Dedifferentiated amniotic fluid mesenchymal stem cell (primary cell): ENCODE data around the gene SCO1.
A peak's percentile ranks its signal among the peaks of the same experiment; 100 is the strongest.
"Not testable (repeated sequence)": the region's sequence is repeated elsewhere in the genome, so short reads cannot be mapped to it uniquely, and the experiment has no call there.

Experiments
- DNase-seq: peaks from one replicate; pipeline ENCODE4 v3.0.0-alpha.2; 2016; ENCODE audit errors: extremely low spot score

SCO1 gene

DNA sequence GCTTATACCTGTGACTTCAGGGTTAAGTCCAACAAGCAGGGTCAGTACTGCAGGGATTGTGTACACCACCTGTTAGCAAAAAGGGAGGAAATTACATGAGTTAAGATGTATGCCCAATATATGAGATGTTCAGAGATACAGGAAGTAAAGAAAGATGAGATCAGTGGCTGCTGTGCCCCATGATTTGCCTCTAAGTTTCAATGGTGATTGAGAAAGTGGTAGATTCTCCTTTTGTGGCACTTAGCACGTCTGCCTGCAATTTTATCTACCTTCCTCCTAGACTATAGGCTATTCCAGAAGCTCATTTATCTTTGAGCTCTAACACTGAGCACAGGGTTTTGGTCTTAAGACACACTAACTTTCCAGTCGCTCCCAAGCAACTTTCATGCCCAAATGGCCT, 28.9 kb upstream of the SCO1 start:
- DNase-seq, result no peak

DNA sequence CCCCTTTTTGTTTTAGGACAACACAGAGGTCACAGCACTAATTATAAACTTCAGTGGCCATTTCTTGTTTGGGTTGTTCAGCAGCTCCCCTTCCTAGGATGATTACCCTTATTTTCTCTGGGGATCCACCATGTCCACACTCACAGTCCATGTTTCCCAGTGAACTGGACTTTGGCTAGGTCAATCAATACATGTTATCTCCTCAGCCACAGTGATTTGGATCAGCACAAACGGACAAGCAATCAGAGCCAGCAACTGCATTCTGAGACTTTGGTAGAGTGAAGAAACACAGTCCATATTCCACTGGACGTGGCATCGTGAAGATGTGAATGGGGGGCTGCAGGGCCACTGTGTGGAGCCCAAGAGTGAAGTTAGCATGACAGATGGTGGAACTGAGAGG, 27.9 kb upstream of the SCO1 start:
- DNase-seq, result no peak

DNA sequence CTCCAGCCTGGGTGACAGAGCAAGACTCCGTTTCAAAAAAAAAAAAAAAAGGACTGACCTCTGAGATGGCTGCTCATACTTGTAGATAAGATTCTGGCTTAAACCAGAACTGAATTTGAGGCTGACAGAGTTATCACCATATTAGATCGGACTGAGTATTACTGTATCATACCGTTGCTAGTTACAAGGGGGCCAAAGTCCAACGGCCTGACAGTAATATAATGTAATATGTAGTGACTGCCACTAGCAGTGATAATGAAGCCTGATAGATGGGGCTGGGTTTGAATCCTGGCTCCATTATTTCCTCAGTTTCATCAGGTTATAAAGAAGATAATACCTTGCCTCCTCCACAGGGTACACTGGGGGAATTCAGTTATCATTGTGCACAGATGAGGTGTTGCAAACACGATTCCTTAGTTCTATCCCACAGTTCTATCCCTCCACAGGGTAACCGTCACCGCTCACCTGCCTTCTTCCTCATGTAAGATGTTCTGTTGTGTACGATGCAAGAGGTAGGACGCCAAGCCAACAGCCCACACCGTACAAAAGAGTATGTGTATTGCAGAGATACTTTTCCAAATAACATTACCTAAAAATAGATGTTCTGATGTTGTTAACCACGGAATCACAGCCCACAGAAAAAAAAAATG, 27.3 kb upstream of the SCO1 start:
- no peak for DNase-seq

DNA sequence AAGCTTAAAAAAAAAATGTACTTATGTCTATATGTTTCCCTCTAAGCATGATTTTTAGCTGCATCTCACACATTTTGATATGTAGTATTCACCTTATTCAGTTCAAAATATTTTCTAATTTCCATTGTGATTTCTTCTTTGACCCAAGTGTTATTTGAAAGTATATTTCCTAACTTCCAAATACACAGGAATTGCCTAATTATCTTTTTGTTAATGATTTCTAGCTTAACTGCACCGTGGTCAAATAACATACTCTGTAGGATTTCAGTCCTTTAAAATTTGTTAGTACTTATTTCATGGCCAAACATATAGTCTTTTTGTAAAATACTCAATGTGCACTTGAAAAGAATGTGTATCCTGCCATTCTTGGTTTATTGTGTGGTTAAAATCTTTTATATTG, 21.2 kb upstream of the SCO1 start:
- no peak for DNase-seq

DNA sequence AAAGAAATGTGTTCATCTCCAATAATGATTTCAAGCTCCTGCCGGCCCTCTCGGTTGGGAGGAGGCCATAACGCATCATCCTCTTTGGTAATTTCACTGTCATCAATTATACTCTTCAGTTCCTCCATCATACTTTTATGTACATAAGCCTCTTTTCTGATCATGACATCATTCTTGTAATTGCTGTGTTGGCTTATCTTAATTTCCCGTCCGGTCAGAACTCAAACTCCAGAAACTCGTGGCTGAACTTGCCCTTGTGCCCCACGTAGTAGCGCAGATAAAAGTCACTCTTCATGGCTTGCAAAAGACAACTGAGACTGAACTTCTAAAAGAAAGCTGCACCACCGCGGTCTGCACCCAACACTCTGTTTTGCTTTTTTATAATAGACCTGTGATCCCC, 18.9 kb upstream of the SCO1 start:
- DNase-seq, result no peak

DNA sequence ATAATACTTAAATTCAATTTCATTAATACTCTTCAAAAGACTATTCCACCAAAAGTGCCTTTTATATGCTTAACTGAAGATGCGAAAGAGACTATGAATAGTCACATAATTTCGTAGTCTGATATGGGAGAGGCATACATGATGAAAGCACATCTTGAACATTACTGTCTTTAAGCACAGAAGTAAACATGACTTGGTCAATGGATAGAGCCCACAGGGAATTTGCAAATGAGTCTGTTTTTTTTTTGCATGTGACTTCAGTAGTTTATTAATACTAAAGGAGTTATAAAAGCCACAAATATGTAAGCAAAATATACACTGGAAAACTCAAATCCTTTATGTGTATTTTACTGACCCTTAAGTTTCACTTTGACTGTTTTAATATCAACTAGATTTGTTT, 16.0 kb upstream of the SCO1 start:
- no peak for DNase-seq

DNA sequence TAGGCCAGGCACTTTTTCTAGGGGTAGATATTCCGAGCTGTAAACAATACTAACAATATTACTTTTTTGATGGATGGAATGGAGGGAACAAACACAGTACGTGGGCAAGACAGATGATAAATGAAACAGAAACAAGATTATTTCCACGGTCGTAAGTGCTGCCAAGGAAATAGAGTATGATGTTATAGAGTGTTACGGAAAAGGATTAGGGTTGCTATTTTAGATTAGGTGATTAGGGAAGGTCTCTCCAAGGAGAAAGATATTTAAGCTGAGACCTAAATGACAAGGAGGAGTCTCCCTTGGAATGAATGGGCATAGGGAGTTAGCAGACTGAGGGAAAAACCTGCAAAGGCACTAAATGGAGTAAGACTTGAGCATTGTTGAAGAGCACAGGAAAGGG, 8.4 kb upstream of the SCO1 start:
- DNase-seq, result no peak

DNA sequence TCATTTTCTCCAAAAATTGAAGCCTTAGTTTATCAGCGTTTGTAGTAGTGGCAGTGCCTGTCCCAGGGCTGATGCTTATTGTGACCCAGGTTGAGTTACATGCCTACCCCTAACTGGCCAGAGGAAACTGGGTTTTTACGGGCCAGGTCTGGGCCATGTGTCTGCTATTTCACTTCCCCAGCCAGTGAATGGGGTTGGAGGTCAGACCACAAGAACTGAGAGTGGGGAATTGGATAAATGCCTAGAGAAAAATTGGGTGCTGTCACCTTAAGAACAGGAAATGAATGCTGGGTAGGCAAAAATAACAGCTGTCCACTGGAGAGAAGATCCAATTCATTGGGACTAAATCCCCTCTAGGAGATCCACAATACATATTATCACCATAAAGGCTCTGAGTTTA, 5.2 kb upstream of the SCO1 start:
- DNase-seq, result no peak

DNA sequence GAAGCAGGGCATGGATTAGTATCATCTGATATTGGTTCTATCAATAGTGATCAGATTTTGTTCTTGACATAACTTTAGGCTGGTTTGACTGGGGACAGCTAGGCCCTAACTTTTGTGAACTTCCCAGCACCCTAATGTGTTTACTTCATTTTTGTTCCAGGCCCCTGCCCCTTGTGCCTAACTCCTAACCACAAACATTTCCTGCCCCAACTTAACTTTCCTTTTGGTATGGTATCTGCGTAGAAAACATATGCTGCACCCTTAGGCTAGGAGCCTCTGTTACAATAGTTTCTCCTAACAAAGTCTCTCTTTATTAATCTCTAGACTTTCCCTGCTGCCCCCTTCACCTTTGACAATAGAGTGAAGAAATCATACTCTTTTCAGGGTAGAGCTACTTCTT, 2.5 kb upstream of the SCO1 start:
- DNase-seq, result no peak

DNA sequence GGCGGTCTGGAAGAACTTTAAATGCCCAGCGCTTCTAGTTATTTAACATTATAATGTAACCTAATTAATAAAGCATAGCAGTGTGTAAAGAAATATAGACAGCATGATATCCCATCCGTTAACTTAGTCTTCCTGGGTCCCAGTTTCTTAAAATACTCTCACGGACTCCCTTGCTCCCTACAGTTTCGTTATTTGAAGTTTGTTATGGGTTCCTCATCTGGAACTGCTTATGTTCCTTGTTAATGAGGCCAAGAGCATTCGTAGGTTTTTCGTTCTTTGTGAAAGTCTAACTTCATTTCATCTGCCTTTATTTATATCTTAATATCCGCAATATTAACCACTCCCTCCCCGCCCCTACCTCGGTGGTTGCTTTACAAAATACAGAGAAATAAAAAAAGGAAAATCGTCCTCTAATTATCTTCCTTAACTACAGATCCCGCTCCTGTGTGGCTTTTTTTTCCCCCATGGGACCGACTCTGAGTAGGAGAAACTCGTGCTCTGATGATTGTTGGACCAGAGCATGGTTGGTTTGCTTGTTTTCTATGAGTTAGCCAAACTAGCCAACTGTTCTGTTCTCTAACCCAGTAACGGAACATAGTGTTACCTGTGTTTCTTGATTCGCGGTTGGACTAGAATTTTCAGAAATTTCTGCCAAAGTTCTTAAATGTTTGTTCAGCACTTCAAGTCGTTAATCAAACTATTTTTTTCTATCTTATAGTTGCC, 924 bp upstream of the SCO1 start:
- no peak for DNase-seq

DNA sequence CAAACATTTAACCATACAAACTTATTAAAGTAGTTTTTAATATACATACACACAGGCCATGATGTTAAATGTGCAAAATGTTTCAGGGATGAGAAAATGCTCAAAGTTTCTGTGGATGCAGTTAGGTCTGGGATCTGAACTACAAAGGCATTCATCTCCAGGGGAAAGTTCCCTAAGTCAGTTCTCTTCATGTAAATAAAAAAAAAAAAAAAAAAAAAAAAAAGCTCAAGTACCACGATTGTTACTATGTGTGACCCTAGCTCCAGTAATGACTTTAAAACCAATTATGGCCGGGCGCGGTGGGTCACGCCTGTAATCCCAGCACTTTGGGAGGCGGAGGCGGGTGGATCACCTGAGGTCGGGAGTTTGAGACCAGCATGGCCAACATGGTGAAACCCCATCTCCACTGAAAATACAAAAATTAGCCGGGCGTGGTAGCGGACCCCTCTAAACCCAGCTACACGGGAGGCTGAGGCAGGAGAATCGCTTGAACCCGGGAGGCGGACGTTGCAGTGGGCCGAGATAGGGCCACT, 1.4 kb downstream of the SCO1 start:
- DNase-seq, result not testable (repeated sequence)

DNA sequence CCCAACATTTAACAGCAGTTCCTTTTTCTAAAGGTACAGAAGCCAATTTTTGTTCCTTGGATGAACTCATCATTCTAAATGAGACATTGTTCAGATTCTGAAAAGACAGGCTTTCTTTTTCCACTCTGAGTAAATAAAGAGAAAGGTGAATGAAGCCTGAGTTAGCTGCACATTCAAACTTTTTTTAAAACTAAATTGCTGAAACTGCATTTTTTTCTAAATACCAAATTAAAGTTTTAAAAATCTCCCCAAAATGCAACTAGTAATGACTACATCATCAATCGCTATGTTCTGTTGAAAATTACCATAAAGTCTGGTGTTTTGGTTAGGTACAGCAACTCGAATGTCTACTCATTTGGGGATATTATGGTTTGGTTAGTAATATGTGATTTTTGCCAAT, 9.8 kb downstream of the SCO1 start:
- DNase-seq, result no peak

DNA sequence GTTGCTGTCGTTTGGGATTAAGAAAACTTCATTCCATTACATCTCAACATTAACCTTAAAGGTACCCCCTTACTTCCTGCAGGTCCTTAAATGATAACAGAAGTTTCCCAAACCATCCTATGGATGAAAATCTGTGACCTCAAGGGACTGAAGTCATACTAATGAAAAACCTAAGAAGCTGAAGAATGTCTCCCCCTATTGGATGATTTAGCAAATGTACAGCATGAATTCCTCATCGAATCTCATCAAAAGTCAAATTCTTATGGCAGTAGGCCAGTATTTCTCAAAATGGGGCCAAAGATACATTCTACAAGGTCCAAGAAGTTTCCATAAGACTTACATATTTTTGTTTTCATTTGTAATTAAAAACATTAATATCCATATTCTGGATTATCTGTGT, 13.5 kb downstream of the SCO1 start:
- no peak for DNase-seq

DNA sequence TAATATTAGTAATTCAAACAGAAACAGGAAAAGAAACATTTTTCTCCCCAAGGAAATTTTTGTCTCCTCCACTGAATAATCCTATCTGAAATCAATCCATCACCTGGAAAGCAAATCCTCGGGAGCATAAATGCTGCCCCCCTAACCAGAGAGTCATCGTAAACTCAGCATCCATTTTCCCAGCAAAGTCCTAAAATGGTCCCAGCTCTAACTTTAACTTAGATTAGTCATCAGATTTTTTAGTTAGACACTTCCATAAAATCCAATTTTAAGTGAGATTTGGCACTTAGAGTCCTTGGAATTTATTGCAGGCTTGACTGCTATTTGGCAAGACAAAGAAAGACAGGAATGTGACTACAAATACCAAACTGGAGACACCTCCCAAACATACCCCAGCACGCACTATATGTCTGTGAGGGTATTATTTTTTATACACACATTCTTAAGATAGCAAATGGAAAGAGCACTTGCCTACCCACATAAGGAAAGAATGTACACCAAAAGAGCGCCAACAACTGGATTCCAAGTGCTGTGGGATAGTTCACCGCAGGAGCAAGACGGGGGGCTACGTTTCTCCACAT, 15.4 kb downstream of the SCO1 start:
- peak; percentile 75 for DNase-seq

DNA sequence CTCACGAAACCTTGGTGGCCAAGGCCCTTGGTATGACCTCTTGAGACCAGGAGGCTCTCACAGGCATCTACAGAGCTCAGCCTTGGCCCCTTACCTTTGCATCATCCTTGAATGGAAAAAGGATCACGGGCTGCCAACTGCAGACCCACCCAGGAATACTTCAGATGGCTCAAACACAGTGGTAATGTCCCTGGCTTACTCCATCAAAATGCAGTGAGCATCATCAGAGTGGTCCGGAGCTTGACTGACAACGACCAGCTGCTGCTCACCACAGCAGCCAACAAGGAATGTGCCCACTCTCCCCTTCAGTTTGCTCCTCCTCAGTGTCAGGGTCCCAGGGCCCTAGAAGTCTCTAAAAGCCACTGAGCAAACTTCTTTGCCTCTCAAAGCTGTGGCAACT, 22.6 kb downstream of the SCO1 start:
- DNase-seq, result no peak

DNA sequence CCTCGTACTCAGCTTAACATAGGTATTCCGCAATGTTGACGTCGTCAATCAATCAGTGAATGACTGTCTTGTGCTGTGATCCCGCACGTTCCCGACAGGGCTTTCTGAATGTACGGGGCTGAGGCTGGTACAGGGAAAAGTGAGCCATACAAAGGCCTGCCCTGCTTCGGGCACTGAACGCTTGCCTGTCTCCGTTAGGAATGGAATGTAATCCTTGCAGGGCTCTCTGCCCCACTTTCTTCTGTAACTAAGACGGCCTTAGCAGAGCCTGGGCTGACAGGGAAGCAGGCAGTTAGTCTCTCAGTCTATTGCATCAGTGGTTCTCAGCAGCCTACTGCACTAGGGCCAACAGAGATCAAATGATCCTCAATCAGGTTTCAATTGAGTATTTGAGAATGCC, 24.0 kb downstream of the SCO1 start:
- DNase-seq, result no peak

DNA sequence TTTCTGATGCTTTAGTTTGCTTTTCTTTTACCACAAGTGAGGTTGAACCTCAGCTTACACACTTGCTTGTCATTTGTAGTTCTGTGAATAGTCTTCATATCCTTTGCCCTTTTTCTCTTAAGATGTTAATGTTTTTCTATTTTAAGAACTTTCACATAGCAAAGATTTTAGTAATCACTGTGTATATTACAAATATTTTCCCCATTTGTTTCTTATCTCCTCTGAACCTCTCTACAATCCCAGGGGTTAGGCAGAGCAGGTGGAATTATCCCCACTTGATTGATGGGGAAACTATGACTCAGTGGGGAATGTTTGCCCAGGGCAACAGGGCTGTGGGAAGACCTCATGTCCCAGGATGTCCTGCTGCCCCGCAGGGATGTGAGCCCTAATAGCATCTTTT, 28.6 kb downstream of the SCO1 start:
- DNase-seq, result no peak

DNA sequence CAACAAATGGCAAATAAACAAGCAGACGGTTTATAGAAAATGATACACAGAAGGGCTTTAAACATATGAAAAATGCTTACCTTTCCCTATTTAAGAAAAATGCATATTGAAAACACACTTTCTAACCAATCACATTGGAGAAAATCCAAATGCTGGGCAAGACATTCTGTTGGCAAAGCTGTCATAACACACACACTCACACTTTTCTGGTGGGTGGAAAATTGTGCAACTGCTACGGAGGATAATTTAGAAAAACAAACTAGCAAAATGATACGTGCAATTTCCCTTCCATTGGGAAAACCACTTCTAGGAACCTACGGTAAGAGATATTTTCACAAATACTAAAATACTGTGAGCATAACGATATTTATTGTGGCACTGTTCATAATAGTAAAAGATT, 30.4 kb downstream of the SCO1 start:
- DNase-seq, result no peak

DNA sequence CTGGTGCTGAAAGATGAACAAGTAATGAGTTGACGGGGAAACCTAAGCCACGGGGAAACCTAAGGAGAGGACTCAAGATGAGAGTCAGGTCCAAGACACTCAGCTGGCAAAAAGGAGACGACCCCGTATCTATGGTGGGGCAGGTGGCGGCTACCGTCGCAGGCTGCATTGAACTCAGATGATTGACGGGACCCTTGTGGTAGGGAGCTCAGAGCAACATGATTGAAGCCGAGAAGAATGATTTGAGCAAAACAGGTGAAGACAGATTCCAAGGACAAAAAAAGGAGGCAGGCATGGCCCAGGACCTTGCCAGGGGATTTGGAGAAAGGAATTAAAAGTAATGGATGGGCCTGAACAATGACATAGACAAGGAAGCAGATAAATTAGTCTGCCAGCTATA, 32.8 kb downstream of the SCO1 start:
- no peak for DNase-seq

DNA sequence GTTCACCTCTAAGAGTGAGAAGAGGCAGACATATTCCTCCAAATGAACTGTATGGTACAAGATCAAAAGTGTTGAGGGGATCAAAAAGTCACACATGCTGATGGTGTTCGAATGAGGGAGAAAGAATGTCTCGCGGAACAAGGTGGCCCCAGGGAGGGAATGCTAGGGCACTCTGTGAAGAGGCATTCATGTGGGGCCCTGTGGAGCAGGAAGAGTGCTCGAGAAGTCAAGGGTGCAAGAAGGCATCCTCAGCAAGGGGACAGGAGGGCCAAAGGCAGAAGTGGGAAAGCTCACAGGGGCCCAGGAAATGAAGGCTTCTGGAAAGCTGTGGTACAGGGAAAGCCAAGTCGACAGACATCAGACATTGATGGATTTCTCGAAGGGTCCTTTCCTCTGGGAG, 34.1 kb downstream of the SCO1 start:
- DNase-seq, result no peak

DNA sequence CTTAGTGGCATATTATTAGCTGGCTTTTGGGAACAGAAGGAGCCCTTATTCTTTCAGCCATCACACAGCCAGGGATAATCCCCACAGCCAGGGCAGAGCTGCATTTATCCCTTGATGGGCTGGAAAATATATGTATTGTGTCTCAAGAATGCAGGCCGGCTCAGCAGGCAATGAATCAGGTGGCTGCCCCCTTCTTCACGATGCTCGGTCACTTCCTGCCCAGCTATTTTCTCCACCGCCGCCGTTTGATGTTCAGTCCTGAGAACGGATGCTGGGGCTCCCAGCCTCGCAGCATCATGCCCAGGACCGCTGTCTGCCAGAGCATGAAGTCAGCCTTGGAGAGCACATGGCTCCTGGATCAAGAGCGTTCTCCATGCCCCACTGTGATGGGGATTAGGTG, 35.9 kb downstream of the SCO1 start:
- no peak for DNase-seq

DNA sequence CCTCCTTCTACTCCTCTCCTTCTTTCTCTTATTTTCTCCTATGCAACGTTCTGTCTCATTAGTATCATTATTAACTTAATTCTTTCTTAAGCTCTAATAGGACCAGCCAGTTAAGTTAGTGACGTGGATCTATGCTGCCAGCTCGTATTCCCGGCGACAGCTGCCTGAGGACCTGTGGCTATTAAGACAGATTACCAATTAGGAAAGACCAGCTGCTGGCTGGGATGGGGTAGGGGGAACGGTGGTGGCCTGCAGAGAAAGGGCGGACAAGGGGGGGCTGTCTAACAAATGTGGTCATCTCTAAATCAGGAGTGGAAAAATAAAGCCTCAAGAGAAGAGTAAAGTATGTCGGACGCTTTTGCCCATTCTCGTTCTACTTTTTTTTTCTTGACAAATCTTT, 39.5 kb downstream of the SCO1 start:
- no peak for DNase-seq

DNA sequence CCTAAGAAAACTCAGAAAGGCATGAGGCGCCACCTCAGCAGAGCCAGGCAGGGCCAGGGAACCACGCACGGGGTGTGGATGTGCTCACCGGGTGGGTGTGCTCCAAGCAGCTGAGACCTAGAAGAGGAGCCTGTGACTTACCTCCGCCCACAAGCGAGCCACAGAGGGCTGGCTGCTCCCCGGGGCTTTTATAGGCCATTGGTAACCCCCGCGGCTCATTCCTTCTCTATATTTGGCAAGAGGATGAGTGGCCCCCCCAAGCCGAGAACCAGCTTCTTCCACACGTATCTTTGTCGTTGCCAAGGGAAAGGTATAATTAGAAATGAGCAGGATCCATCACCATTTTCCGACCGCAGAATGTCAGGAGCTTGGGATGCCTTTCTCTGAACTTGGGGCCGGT, 40.2 kb downstream of the SCO1 start, which contains the start of gene MYH3:
MYH3 (minus strand) TSS at position 162 of the 400 bp plus-strand sequence. CDS start 2,245 bp downstream, outside the sequence.
- no peak for DNase-seq
